D341Med (cell line): ENCODE measurements around the gene EBNA1BP2.
"Not testable (repeated sequence)": the region's sequence is repeated elsewhere in the genome, so short reads cannot be mapped to it uniquely, and the experiment has no call there.

Source experiments
- DNase-seq: peaks from one replicate; pipeline ENCODE4 v3.0.0; 2012; ENCODE audit warnings: low spot score

Gene EBNA1BP2

GRCh38 chr1:43171312-43171875, 696 bp downstream of the EBNA1BP2 start:
- DNase-seq: no peak

GRCh38 chr1:43165765-43166164, 6.3 kb downstream of the EBNA1BP2 start:
- no peak for DNase-seq

GRCh38 chr1:43165162-43165561, 6.9 kb downstream of the EBNA1BP2 start:
- no peak for DNase-seq

DNA sequence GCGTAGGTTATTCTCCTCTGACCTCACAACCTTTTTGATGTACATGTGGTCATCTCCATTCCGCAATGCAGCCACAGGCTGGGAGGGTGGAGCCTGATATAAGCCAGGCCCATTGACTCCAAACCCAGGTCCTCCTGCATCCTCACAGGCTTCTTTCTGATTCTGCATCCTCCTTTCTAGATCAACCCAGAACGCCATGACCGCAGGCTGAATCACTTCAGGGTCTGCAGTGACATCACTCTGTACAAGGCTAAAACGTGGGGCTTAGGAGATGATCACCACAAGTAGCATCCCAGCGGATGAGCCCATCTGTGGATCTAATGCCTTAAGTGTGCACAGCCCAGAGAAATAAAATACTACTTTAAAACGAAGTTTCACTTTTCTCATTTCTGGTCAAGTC, 16.1 kb downstream of the EBNA1BP2 start:
- no peak for DNase-seq

DNA sequence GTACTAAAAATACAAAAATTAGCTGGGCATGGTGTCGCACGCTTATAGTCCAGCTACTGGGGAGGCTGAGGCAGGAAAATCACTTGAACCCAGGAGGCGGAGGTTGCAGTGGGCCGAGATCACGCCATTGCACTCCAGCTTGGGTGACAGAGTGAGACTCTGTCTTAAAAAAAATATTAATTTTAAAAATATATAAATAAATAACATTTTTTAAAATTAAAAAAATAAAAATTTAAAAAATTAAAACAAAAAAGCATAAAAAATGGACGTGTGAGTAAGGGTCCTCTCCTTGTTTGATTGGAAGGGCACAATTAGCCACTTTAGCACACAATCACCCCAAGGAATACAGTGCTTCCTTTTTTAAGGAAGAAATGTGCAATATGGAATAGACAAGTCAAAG, 18.6 kb downstream of the EBNA1BP2 start:
- no peak for DNase-seq

GRCh38 chr1:43152866-43153265, 19.2 kb downstream of the EBNA1BP2 start:
- no peak for DNase-seq

DNA sequence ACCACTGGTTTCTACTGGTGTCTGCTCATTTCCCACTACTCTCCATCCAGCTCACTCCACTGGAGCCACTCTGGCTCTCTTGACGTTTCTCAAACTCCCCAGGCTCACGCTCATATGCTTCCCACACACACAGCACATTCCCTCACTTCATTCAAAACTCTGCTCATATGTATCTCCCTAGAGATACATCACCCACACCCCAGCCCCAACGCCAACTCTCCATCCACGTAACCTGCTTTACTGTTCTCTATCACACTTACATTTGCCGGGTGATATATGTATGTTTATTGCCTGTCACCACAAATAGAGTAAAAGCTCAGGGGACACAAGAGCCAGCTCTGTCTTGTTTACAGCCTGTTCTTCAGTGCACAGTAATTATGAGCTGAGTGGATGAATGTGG, 22.2 kb downstream of the EBNA1BP2 start:
- DNase-seq: no peak

DNA sequence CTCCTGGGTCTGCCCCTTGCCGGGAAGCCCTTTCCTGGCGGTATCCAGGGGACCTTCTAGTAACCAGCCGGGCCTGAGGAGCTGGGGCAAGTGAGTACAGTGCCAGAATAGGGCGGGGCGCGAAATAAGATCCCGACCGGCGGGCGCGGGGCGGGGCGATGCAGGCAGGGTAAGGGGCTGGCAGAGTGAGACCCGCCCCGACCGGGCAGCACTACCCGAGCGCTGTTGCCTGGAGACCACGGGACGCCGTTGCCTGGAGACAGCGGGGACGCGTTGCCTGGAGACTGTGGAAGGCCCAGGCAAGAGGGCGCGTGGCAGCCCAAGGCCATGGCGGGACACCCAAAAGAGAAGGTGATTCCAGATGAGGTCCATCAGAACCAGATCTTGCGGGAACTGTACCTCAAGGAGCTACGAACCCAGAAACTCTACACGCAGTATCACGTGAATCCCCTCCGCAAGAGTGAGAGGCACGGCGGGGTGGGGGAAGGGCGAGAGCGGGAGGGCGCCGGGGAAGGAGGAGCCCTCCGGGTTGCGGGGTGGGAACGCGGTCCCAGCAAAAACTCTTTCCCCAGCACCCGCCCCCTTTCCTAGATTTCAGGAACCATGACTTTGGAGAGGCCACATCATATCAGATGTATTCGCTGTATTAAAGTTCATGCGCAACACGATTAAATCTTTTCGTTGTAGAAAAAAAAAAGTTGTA, 24.3 kb downstream of the EBNA1BP2 start:
- DNase-seq: peak; percentile 89

DNA sequence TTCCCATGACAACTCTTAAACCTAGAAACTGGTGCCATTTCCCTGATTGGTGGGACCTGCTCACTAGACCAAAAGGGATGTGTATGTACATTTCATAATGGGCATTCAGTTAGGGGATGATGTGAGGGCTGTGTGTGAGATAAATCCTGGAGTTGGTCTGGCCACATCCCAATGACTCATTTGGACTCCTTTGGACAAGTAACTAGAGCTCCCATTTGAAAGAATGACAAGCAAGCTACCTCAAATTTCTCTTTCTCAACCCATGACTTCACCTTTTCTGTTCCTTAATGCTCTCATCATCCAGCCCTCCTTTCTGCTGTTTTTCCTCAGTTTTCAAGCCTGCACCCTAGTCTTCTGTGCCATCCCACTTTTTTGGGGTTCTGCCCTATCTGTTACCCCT, 27.9 kb downstream of the EBNA1BP2 start:
- DNase-seq: no peak

- no peak for DNase-seq
Measured at GRCh38 chr1:43143441-43143888, 28.6 kb downstream of the EBNA1BP2 start.

GRCh38 chr1:43140583-43140982, 31.5 kb downstream of the EBNA1BP2 start:
- DNase-seq: no peak

GRCh38 chr1:43140010-43140409, 32.1 kb downstream of the EBNA1BP2 start:
- DNase-seq: no peak

GRCh38 chr1:43139295-43139694, 32.8 kb downstream of the EBNA1BP2 start:
- DNase-seq: not testable (repeated sequence)

GRCh38 chr1:43137445-43138052, 34.5 kb downstream of the EBNA1BP2 start:
- no peak for DNase-seq

- DNase-seq: no peak
Measured at GRCh38 chr1:43135857-43136781, 36.0 kb downstream of the EBNA1BP2 start.

GRCh38 chr1:43134640-43135039, 37.5 kb downstream of the EBNA1BP2 start:
- no peak for DNase-seq

- DNase-seq: no peak
Measured at GRCh38 chr1:43134068-43134467, 38.0 kb downstream of the EBNA1BP2 start.

DNA sequence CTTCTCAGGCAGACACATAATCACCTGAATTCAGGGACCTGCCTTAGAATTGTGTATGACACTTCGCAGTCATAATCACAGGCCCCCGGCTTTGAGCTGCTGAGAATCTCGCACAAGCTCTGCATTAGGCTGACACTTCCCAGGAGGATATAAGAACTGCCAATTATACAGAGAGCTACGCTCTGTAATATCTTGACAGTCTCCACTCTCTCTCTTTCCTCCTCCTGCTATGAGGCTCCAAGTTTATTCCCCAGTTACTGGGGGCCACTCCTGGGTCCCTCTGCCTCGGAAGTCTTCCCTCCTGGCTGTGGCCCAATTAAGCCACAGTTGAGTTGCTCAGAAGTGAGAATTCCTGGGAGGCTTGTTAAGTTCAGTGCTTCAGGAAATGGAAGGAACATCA, 42.7 kb downstream of the EBNA1BP2 start:
- DNase-seq: peak; percentile 60

- no peak for DNase-seq
Measured at GRCh38 chr1:43128816-43129215, 43.3 kb downstream of the EBNA1BP2 start.

- no peak for DNase-seq
Measured at GRCh38 chr1:43123031-43123430, 49.1 kb downstream of the EBNA1BP2 start.

- DNase-seq: no peak
Measured at GRCh38 chr1:43121256-43121900, 50.7 kb downstream of the EBNA1BP2 start.
